Small intestine (tissue), 7 donors: Measurements from ENCODE around the gene XPR1. TPM values are rescaled to one million over a fixed set of nuclear protein-coding genes. Genes with fewer than 3 reads are reported as not detected.

Experiments
- DNase-seq, 2 donors: peaks; one replicate each; pipeline versions ENCODE4 v3.0.0 to v3.0.0-alpha.2; 2013
- FAIRE-seq: peaks from 2 replicates; lab custom pipeline; 2012; peaks lifted over from hg19 to GRCh38; lab: Jason Lieb, UNC
- H3K27ac ChIP-seq, 3 donors: one replicate each; pipeline ENCODE4 v1.5.1; 2013; ENCODE audit warnings: low read length in 2 of 3, mild to moderate bottlenecking in 2 of 3, control low read depth in 1 of 3, inconsistent platforms in 1 of 3, low read depth in 1 of 3, moderate library complexity in 1 of 3
- H3K27me3 ChIP-seq, 3 donors: one replicate each; pipeline ENCODE4 v1.6.1; 2013; ENCODE audit warnings: low read length in 3 of 3, inconsistent platforms in 1 of 3; ENCODE audit not compliant: control insufficient read depth in 3 of 3, insufficient read depth in 3 of 3
- H3K36me3 ChIP-seq, 3 donors: one replicate each; pipeline ENCODE4 v1.6.1; 2013; ENCODE audit warnings: low read length in 3 of 3, inconsistent platforms in 1 of 3, low read depth in 1 of 3, mild to moderate bottlenecking in 1 of 3, moderate library complexity in 1 of 3; ENCODE audit not compliant: control insufficient read depth in 3 of 3, insufficient read depth in 2 of 3
- H3K4me1 ChIP-seq, 3 donors: one replicate each; pipeline ENCODE4 v1.6.1; 2013; ENCODE audit warnings: low read length in 2 of 3, inconsistent platforms in 1 of 3, low read depth in 1 of 3, mild to moderate bottlenecking in 1 of 3, moderate library complexity in 1 of 3; ENCODE audit not compliant: control insufficient read depth in 3 of 3, insufficient read depth in 2 of 3
- H3K4me3 ChIP-seq, 3 donors: one replicate each; pipeline ENCODE4 v1.5.1; 2013; ENCODE audit warnings: low read length in 3 of 3, control low read depth in 1 of 3, inconsistent platforms in 1 of 3, low read depth in 1 of 3, mild to moderate bottlenecking in 1 of 3, moderate library complexity in 1 of 3
- H3K9me3 ChIP-seq, 2 donors: one replicate each; pipeline ENCODE4 v1.6.1; 2013; ENCODE audit warnings: low read depth in 1 of 2, low read length in 1 of 2; ENCODE audit not compliant: control insufficient read depth in 2 of 2, insufficient read depth in 1 of 2
- WGBS, 3 donors: extraction: QIAGEN DNeasy Blood & Tissue Kit; methylation state at CpG; one replicate each; pipeline ENCODE4 v1.1.7; 2013; 5-methylcytosine and 5-hydroxymethylcytosine counted together
- polyA plus RNA-seq, 4 donors: library from polyadenylated mRNA; stranded (reverse) in 3 of 4; unstranded in 1 of 4; fragments of 200-250 nt in 3 of 4; fragments of 120-200 nt in 1 of 4; gene quantifications; one replicate each; pipeline versions ENCODE4 v1.2.1 to v1.2.3, GENCODE V29; 2013
- donor health status: healthy with polysubstance abuse.
- donor health status: control.
- donor health status: control.
- donor health status: Bipolar disorder and iron deficiency.
- donor health status: healthy.

Gene XPR1
- polyA plus RNA-seq, 4 donors: 5.1 to 27.3 (median 8.5) TPM

GRCh38 chr1:180892272-180892671 lies 260.4 kb downstream of the XPR1 start:
- no peak overlapping the region for H3K27ac ChIP-seq
- 89 to 93% (median 89%) methylated on average over 5 of the region's 5 CpGs for WGBS, 3 donors
- no peak for FAIRE-seq

GRCh38 chr1:180892675-180893074 lies 260.9 kb downstream of the XPR1 start:
- no peak overlapping the region for H3K27ac ChIP-seq
- H3K4me3 ChIP-seq: no peak overlapping the region
- WGBS, 3 donors: 38 to 79% (median 70%) methylated on average over 2 of the region's 2 CpGs
- no peak for DNase-seq
- H3K9me3 ChIP-seq: no peaks in the 10 kb centered on the region
- peaks cover 0 to 2% (median 0%) of the 10 kb centered on the region in 3 donors for H3K36me3 ChIP-seq
- H3K27me3 ChIP-seq: no peaks in the 10 kb centered on the region
- FAIRE-seq: no peak
- H3K4me1 ChIP-seq: no peaks in the 10 kb centered on the region

More at GRCh38 chr1:180892272-180892671, 260.4 kb downstream of the XPR1 start:
- Histone ChIP-seq H3K4me1 (peaks cover 0 to 3% (median 0%) of the 10 kb centered on the region in 3 donors), H3K36me3 (peaks cover 0 to 2% (median 0%) of the 10 kb centered on the region in 3 donors), H3K27me3 (no peaks in the 10 kb centered on the region), H3K4me3 (no peak overlapping the region), H3K9me3 (no peaks in the 10 kb centered on the region)
- DNase-seq: no peak

- FAIRE-seq: no peak
Observed at GRCh38 chr1:180893614-180894013, 261.8 kb downstream of the XPR1 start.

GRCh38 chr1:180896161-180896560 lies 264.3 kb downstream of the XPR1 start:
- H3K9me3 ChIP-seq: no peaks in the 10 kb centered on the region
- FAIRE-seq: no peak
- no peak overlapping the region for H3K4me3 ChIP-seq
- H3K27ac ChIP-seq: no peak overlapping the region
- no peaks in the 10 kb centered on the region for H3K36me3 ChIP-seq
- DNase-seq: no peak
- peaks cover 0 to 5% (median 0%) of the 10 kb centered on the region in 3 donors for H3K4me1 ChIP-seq
- WGBS, 3 donors: 94 to 98% (median 98%) methylated on average over 3 of the region's 3 CpGs
- H3K27me3 ChIP-seq: no peaks in the 10 kb centered on the region

More at GRCh38 chr1:180893614-180894013, 261.8 kb downstream of the XPR1 start:
- no peak overlapping the region for H3K27ac ChIP-seq
- H3K4me3 ChIP-seq: no peak overlapping the region
- no peaks in the 10 kb centered on the region for H3K27me3 ChIP-seq
- no peaks in the 10 kb centered on the region for H3K9me3 ChIP-seq
- H3K4me1 ChIP-seq: peaks cover 0 to 5% (median 0%) of the 10 kb centered on the region in 3 donors
- WGBS, 3 donors: 67 to 80% (median 78%) methylated on average over 3 of the region's 3 CpGs
- no peaks in the 10 kb centered on the region for H3K36me3 ChIP-seq
- no peak for DNase-seq

GRCh38 chr1:180898441-180899219 lies 266.8 kb downstream of the XPR1 start:
- 41 to 58% (median 44%) methylated on average over 5 of the region's 5 CpGs for WGBS, 3 donors
- Histone ChIP-seq H3K36me3 (no peaks in the 10 kb centered on the region), H3K9me3 (no peaks in the 10 kb centered on the region), H3K27ac (no peak overlapping the region), H3K4me1 (peaks cover 0 to 5% (median 0%) of the 10 kb centered on the region in 3 donors), H3K4me3 (no peak overlapping the region), H3K27me3 (no peaks in the 10 kb centered on the region)
- FAIRE-seq: no peak
- no peak for DNase-seq

GRCh38 chr1:180899262-180899661 lies 267.4 kb downstream of the XPR1 start:
- FAIRE-seq (no peak), DNase-seq (no peak)
- Histone ChIP-seq H3K4me1 (peaks cover 0 to 5% (median 0%) of the 10 kb centered on the region in 3 donors), H3K27me3 (no peaks in the 10 kb centered on the region), H3K4me3 (no peak overlapping the region), H3K9me3 (no peaks in the 10 kb centered on the region), H3K36me3 (no peaks in the 10 kb centered on the region), H3K27ac (no peak overlapping the region)
- 89 to 97% (median 91%) methylated on average over 7 of the region's 7 CpGs for WGBS, 3 donors

GRCh38 chr1:180901076-180901990 lies 269.5 kb downstream of the XPR1 start:
- DNase-seq: no peak
- Histone ChIP-seq H3K27me3 (no peaks in the 10 kb centered on the region), H3K4me3 (no peak overlapping the region), H3K9me3 (no peaks in the 10 kb centered on the region), H3K36me3 (no peaks in the 10 kb centered on the region), H3K4me1 (peaks cover 0 to 5% (median 0%) of the 10 kb centered on the region in 3 donors), H3K27ac (no peak overlapping the region)
- WGBS, 3 donors: 84 to 86% (median 85%) methylated on average over 13 of the region's 13 CpGs
- no peak for FAIRE-seq

GRCh38 chr1:180902541-180902940 lies 270.7 kb downstream of the XPR1 start:
- whole genome bisulfite sequencing, 3 donors: 82 to 92% (median 91%) methylated on average over 3 of the region's 3 CpGs
- FAIRE-seq: no peak
- DNase-seq: no peak

More at GRCh38 chr1:180902541-180902940, 270.7 kb downstream of the XPR1 start:
- H3K36me3 ChIP-seq: no peaks in the 10 kb centered on the region
- H3K4me3 ChIP-seq: no peak overlapping the region
- no peaks in the 10 kb centered on the region for H3K9me3 ChIP-seq
- H3K27me3 ChIP-seq: no peaks in the 10 kb centered on the region
- no peak overlapping the region for H3K27ac ChIP-seq
- H3K4me1 ChIP-seq: peaks cover 0 to 5% (median 0%) of the 10 kb centered on the region in 3 donors
